Activated CD4-positive, alpha-beta T cell treated with anti-CD3 and anti-CD28 coated beads, Interleukin-2, amount 50 U/mL, for 16 hours (primary cell): ENCODE data around the gene FLG.
"Not testable (repeated sequence)": the region's sequence is repeated elsewhere in the genome, so short reads cannot be mapped to it uniquely, and the experiment has no call there.

Experiments
- DNase-seq: peaks from one replicate; pipeline ENCODE4 v3.0.0-alpha.2; 2020

FLG gene

DNA sequence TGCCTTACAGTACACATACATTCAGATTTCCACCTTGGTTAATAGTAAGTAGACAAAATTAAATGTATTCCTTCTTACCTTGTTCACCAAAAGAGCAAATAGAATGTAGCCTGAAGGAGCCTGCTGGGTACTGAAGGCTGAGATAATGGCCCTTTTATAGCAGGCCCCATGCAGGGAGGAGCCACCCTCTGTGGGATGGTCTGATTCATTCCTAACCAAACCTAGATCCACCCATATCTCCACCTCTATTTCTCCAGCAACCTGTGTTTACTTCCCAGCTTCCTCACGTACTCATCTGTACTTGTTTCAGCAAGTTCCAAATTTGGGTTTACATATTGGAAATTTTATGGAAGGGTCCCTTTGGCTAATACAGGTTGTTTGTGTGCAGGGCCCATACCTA, at the start of gene FLG:
Gene FLG (minus strand): TSS at position 129 of the 400 bp plus-strand sequence. CDS start 9,783 bp downstream, outside the sequence.
- no peak for DNase-seq

DNA sequence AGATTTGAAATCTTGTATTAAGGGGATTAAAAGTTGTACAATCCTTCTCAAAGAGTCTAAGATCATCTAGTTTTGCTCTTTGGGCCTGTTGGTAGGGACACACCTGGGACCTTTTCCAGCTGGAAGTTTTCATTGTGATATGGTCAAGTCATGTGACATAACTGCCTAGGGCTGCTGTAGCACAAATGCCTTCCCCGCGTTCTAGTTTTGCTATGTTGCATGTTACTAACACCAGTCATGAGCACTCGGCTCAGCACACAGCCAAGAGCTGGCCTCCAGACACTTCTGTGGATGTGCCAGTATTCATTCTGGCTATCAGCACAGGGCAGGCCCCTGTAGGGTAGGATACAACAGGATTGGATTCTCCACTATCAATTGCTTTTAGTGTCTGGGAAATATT, 49.4 kb upstream of the FLG start:
- DNase-seq = no peak

DNA sequence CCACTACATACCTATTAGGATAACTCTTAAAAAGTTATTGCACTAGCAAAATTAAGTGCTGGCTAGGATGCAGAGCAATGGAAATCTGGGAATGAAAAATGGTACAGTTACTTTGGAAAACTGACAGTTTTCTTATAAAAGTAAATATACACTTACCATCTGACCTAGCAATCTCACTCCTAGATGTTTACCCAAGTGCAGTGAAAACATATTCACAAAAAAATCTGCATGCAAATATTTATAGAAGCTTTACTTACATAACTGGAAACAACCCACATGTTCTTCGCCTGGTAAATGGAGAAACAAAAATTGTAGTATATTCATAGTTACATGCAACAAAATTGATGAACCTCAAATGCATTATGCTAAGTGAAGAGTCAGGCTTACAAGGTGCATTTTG, 47.6 kb upstream of the FLG start:
- no peak for DNase-seq

DNA sequence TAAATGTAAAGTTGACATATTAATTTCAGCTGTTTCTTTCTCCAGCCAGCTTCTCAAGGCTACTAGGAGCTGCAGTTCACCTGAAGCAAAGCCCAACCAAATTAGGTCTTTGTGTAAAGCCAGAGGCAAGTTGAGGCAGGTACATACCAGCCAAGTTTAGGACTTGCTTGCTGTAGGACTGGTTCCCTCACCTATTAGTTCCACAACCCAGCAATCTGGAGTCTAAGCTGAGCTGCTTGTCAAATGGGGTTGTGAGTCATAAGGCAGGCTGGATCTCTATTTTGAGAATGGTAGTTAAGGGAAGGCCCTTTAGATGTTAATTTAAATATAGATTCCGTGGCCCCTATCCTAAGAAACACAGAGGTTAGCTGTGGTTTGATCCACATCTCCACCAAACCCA, 42.4 kb upstream of the FLG start:
- no peak for DNase-seq

DNA sequence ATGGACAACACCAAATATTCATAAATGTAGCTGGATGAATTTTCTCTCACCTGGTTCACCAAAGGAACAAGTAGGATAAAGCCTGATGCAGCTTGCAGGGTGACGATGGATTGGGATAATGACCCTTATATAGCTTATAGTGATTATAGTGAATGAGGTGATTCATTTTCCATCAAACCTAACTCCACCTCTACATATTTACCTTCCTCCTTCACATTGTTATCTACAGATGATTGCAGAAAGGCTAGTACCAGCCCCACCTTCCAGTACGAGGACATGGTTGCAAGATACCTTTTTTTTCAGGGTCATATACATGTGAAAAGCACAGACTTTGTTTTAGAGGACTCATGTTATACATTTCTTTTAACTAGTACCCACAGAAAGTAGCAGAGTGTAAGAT, 34.9 kb upstream of the FLG start, which contains the start of gene FLG2:
Gene FLG2 (minus strand): TSS at position 101 of the 400 bp plus-strand sequence. CDS start 1,122 bp downstream, outside the sequence.
- DNase-seq = no peak

DNA sequence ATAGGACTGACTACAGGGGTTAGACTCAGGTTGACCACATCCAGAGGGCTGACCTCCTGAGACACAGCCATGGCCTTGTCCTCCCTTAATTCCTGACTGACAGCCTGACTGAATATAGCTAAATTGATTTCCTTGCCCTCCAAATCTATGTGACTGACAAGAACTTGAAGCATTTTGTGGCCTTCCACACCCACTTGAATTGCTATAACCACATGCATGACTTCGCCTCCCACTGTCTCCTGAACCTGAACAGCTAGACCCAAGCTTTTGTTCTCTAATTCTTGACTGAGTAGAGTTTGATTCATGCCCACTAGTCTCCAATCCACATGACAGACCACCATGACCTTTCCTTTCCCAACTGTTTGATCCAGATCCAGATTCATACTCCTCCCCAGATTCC, 31.7 kb upstream of the FLG start:
- DNase-seq = no peak

DNA sequence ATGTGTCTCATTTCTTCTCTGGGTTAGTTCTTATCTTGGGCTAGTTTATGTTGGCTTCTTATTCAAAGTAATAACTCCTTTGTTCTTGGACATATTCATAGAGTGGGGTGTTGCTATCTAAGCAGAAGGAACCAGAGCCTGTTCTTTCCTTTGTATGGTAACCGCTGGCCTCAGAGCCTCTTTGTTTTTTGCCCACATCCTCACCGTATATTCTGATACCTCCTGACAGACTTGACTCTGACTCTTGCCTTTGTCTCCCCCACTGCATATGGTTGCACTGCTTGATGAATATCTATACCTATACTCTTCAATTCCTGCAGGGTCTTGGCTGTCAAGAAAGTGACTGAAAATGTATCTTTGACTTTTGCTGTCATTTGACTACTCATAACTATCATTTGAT, 24.6 kb upstream of the FLG start:
- DNase-seq = no peak

DNA sequence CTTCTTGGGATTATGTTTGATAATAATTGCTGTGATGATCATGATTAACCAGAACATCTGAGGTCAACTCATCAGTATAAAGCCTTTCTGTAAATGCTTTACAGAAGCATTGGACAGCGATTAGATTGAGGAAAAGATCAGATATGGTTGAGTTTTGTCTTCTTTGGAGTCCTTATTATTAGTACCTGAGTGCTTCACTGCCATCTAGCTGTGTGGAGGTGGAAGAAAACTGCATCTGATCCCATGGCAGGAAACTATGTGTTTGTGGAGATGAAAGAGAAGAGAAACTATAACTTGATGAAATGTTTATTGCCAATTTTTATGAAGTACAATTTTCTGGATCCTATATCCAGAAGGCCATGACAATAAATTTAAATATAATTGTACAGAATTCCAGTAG, 23.4 kb upstream of the FLG start:
- no peak for DNase-seq

DNA sequence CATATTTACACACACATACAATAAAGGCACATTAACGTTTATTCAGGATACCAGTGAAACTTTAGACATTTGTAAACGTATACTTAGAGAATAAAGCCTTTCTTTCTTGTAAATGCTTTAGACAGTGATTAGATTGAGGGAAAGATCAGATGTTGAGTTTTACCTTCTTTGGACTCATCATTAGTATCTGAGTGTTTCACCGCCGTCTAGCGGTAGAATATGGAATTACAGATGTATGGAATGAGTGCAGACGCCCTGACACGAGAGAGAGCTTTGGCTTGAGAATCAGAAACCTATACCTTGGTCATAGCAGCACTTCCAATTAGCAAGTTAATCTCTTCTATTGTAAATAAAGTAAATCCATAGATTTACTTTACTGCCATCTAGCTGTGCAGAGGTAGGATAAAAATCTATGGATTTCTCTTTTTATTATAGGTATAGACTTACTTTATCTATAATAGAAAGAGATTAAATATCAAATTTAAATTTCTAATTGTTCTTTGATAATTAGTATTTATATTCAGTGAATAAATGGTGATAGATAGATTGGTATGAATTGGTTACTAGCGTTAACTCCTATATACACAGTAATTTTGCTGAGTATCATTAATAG, 22.2 kb upstream of the FLG start:
- DNase-seq = peak; percentile 71

DNA sequence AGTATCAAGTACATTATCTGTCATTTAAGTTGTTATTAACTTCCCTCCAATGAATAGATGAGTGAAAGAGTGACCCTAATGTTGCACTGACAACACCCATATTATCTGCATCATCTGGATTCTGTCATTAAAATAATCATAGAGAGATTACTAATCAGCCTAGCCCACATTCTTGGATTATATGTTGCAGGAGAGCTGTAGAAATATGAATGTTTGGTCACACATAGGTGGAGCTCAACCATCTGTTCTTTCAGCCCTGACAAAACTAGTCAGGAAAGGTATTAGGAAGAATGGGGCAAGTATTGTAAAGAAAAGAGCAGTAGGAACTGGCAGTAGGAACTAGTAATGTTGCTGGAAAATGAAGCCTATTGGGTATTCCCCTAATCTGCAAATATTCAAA, 19.4 kb upstream of the FLG start:
- no peak for DNase-seq

DNA sequence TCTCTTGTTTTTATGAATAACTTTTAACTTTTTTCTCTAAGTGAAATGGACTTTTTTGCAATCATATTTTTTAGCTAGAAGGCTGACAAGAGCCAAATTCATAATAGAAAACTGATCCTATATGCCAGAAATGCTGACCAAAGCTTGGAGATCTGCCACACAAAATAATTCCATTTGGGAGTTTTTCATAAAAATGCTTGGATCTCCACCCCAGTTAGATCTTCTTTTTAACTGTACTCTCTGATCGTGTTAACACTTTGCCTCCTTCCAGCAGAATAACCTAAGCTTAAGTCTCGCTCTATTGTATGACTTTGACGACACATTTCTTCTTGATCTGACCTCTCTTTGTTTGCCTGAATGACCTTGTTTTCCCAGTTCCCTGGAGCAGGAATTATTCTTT, 18.0 kb upstream of the FLG start:
- no peak for DNase-seq

DNA sequence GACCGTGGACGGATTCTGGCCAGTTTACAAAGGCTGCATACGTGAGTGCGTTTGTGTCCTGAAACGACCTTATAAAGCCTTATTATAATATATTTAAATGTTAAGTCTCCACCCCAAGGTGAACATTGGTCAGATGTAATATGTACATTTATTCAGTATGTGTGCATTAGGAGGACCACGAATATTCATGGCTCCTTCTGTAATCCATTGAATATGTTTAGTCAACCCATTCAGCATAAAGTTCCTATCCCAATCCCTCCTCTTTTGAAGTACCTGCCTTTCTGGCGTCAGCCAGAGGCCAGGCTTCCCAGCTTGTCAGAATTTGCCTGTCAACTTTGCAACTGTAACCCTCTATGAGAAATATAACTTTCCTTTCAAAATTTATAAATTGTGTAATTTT, 10.4 kb upstream of the FLG start:
- DNase-seq = no peak

DNA sequence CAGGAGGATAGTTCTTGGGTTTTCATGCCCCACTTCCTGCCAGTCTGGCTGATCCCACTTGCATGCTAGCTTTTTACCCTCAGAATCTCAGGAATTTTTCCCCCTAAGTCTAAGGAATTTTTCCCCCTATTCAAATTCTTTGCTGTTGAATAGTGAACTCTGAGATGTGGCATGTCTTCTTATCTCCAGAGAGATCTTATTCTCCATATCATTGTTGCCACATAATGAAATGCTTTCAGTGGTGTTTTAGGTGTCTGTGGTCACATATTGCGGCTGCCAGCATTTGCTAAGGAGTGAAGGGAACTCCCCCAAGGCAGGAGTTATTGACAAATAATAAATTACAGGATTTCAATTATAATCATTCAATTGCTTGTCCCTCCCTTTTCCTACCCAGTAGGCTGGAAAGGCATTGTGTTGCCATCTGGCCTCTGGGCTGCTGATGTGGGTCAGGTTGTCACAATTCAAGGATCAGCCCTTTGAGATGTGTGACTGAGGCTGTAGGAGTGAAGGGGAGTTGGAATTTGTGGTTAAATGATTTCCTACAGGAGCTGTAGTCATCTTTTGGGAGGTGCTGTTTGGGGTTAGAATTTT, 3.9 kb upstream of the FLG start:
- DNase-seq = no peak

DNA sequence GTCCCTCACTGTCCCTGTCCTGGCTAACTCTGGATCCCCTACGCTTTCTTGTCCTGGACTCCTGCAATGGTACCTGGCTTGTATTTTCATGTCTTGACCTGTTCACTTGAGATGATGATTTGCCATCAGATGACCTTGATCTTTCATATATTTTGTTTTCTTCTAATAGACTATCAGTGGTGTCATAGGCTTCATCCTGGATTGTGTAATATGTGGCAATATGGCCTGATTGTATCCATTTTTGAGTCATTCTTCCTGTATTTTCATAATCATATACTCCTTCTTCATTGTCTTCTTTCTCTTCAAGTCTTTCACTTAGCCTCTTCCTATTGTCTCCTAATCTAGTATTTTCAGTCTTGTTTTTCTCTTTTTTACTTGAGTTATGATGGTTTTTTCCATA, 11.1 kb downstream of the FLG start:
- DNase-seq = no peak

DNA sequence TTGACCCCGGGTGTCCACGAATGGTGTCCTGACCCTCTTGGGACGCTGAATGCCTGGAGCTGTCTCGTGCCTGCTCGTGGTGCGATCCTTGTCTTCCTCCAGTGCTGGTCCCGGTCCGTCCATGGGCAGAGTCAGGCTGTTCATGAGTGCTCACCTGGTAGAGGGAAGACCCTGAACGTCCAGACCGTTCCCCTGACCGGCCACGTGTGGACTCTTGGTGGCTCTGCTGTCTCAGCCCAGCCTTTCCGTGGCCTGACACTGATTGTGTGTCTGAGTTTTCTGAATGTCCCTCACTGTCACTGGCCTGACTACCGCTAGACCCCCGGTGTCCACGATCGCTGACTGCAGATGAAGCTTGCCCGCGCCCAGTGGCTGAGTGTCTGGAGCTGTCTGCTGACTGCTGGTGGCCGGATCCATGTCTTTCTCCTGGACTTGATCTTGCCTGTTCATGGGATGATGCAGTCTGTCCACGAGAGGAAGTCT, 11.7 kb downstream of the FLG start:
- DNase-seq = no peak

DNA sequence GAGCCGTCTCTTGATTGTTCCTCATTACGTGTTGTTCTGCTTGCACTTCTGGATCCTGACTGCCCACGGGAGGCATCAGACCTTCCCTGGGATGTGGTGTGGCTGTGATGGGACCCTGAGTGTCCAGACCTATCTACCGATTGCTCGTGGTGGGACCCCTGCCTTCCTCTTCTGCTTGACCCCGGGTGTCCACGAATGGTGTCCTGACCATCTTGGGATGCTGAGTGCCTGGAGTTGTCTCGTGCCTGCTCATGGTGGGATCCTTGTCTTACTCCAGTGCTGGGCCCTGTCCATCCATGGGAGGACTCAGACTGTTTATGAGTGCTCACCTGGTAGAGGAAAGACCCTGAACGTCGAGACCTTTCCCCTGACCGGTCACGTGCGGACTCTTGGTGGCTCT, 12.9 kb downstream of the FLG start:
- DNase-seq = not testable (repeated sequence)

DNA sequence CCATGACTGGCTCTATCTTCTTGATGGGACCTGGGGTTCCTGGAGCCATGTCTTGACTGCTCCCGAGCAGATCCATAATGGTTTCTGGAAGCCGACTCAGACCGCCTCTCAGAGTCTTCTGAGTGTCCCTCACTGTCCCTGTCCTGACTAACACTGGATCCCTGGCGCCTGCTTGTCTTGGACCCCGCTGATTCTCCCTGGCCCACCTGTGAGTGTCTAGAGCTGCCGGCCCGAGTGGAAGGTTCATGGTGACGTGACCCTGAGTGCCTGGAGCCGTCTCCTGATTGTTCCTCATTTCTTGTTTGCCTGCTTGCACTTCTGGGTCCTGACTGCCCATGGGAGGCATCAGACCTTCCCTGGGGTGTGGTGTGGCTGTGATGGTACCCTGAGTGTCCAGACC, 15.1 kb downstream of the FLG start:
- DNase-seq = no peak

DNA sequence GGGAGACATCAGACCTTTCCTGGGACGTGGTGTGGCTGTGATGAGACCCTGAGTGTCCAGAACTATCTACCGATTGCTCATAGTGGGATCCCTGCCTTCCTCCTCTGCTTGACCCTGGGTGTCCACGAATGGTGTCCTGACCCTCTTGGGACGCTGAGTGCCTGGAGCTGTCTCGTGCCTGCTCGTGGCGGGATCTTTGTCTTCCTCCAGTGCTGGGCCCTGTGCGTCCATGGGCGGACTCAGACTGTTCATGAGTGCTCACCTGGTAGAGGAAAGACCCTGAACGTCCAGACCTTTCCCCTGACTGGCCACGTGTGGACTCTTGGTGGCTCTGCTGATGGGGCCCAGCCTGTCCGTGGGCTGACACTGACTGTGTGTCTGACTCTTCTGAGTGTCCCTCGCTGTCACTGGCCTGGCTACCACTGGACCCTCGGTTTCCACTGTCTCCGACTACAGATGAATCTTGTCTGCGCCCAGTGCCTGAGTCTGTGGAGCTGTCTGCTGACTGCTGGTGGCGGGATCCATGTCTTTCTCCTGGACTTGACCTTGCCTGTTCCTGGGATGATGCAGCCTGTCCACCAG, 15.6 kb downstream of the FLG start:
- DNase-seq = not testable (repeated sequence)

DNA sequence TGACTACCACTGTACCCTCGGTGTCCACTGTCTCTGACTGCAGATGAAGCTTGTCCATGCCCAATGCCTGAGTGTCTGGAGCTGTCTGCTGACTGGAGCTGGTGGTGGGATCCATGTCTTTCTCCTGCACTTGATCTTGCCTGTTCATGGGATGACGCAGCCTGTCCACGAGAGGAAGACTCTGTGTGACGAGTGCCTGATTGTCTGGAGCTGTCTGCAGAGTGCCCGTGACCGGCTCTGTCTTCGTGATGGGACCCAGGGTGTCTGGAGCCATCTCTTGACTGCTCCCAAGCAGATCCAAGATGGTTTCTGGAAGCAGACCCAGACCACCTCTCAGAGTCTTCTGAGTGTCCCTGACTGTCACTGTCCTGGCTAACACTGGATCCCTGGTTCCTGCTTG, 16.3 kb downstream of the FLG start:
- DNase-seq = not testable (repeated sequence)

DNA sequence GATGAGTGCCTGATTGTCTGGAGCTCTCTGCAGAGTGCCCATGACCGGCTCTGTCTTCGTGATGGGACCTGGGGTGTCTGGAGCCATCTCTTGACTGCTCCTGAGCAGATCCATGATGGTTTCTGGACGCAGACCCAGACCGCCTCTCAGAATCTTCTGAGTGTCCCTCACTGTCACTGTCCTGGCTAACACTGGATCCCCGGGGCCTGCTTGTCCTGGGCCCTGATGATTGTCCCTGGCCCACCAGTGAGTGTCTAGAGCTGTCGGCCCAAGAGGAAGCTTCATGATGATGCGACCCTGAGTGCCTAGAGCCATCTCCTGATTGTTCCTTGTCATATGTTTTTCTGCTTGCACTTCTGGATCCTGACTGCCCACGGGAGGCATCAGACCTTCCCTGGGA, 17.1 kb downstream of the FLG start:
- DNase-seq = not testable (repeated sequence)

DNA sequence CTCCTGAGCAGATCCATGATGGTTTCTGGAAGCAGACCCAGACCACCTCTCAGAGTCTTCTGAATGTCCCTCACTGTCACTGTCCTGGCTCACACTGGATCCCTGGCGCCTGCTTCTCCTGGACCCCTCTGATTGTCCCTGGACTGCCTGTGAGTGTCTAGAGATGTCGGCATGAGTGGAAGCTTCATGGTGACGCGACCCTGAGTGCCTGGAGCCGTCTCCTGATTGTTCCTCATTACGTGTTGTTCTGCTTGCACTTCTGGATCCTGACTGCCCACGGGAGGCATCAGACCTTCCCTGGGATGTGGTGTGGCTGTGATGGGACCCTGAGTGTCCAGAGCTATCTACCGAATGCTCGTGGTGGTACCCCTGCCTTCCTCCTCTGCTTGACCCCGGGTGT, 18.9 kb downstream of the FLG start:
- not testable (repeated sequence) for DNase-seq

DNA sequence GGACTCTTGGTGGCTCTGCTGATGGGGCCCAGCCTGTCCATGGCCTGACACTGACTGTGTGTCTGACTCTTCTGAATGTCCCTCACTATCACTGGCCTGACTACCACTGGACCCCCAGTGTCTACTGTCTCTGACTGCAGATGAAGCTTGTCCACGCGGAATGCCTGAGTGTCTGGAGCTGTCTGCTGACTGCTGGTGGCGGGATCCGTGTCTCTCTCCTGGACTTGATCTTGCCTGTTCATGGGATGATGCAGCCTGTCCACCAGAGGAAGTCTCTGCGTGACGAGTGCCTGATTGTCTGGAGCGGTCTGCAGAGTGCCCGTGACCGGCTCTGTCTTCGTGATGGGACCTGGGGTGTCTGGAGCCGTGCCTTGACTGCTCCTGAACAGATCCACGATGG, 20.3 kb downstream of the FLG start:
- not testable (repeated sequence) for DNase-seq

DNA sequence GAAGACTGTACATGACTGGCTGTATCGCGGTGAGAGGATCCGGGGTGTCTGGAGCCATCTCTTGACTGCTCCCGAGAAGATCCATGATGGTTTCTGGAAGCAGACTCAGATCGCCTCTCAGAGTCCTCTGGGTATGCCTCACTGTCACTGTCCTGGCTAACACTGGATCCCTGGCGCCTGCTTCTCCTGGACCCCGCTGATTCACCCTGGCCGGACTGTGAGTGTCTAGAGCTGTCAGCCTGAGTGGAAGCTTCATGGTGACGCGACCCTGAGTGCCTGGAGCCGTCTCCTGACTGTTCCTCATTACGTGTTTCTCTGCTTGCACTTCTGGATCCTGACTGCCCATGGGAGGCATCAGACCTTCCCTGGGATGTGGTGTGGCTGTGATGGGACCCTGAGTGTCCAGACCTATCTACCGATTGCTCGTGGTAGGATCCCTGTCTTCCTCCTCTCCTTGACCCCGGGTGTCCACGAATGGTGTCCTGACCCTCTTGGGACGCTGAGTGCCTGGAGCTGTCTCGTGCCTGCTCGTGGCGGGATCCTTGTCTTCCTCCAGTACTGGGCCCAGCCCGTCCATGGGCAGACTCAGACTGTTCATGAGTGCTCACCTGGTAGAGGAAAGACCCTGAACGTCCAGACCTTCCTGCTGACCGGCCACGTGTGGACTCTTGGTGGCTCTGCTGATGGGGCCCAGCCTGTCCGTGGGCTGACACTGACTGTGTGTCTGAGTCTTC, 21.7 kb downstream of the FLG start:
- DNase-seq = not testable (repeated sequence)

DNA sequence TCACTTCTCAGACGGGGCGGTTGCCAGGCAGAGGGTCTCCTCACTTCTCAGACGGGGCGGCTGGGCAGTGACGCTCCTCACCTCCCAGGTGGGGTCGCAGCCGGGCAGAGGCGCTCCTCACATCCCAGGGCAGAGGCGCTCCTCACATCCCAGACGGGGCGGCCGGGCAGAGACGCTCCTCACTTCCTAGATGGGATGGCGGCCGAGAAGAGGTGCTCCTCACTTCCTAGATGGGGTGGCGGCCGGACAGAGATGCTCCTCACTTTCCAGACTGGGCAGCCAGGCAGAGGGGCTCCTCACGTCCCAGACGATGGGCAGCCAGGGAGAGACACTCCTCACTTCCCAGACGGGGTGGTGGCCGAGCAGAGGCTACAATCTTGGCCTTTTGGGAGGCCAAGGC, 68.6 kb downstream of the FLG start:
- not testable (repeated sequence) for DNase-seq
